ENCODE data around the gene CFAP46. TPM values are rescaled to one million over a fixed set of nuclear protein-coding genes. Genes with fewer than 3 reads are reported as not detected.

Gene CFAP46
- total and polyA plus RNA-seq, 2 experiments from 2014 or later, result 2.2 to 2.4 TPM

GRCh38 chr10:132765435-132765834 lies 176.9 kb downstream of the CFAP46 start:
- Histone ChIP-seq H3K27ac (no peak overlapping the region), H4K20me1 (ENCODE audit: insufficient read depth, poor library complexity, severe bottlenecking) (no peaks in the 10 kb centered on the region), H3K36me3 (replicated peaks; ENCODE audit: insufficient read depth, low read depth) (no peaks in the 10 kb centered on the region), H3K4me3 (no peak overlapping the region), H3K9me3 (ENCODE audit: low read depth) (no peaks in the 10 kb centered on the region), H3K79me2 (no peaks in the 10 kb centered on the region), H3K4me2 (no peak overlapping the region), H3K9me2 (replicated peaks; ENCODE audit: insufficient read depth) (no peaks in the 10 kb centered on the region), H2AFZ (no peak overlapping the region), H3K4me1 (ENCODE audit: insufficient read depth) (no peaks in the 10 kb centered on the region), H3K27me3 (no peaks in the 10 kb centered on the region)
- TF ChIP-seq EZH2phosphoT487 (IDR thresholded peaks at IDR 0.05; ENCODE audit: low read depth, severe bottlenecking, unreplicated experiment) (no peak), CTCF (IDR thresholded peaks at IDR 0.05; ENCODE audit: poor library complexity) (no peak), EZH2 (IDR thresholded peaks at IDR 0.05; ENCODE audit: borderline replicate concordance) (no peak)
- no peak for DNase-seq (ENCODE audit: low spot score)
- 84% methylated on average over 11 of the region's 11 CpGs for WGBS (ENCODE audit: low lambda C conversion rate, missing lambda C conversion rate)

- H3K4me3 ChIP-seq, result no peak overlapping the region
- no peaks in the 10 kb centered on the region for H3K27me3 ChIP-seq
- H3K9me3 ChIP-seq (ENCODE audit: low read depth), result no peaks in the 10 kb centered on the region
- no peaks in the 10 kb centered on the region for H3K36me3 ChIP-seq (replicated peaks; ENCODE audit: insufficient read depth, low read depth)
- H3K27ac ChIP-seq, result no peak overlapping the region
- TF ChIP-seq EZH2 (IDR thresholded peaks at IDR 0.05; ENCODE audit: borderline replicate concordance), result no peak
- no peak for TF ChIP-seq EZH2phosphoT487 (IDR thresholded peaks at IDR 0.05; ENCODE audit: low read depth, severe bottlenecking, unreplicated experiment)
- no peak for TF ChIP-seq CTCF (IDR thresholded peaks at IDR 0.05; ENCODE audit: poor library complexity)
- H3K79me2 ChIP-seq, result no peaks in the 10 kb centered on the region
- no peak overlapping the region for H3K4me2 ChIP-seq
- no peaks in the 10 kb centered on the region for H4K20me1 ChIP-seq (ENCODE audit: insufficient read depth, poor library complexity, severe bottlenecking)
- no peaks in the 10 kb centered on the region for H3K9me2 ChIP-seq (replicated peaks; ENCODE audit: insufficient read depth)
- H3K4me1 ChIP-seq (ENCODE audit: insufficient read depth), result no peaks in the 10 kb centered on the region
- H2AFZ ChIP-seq, result no peak overlapping the region
- no peak for DNase-seq (ENCODE audit: low spot score)
- 85% methylated on average over 11 of the region's 11 CpGs for WGBS (ENCODE audit: low lambda C conversion rate, missing lambda C conversion rate)
Measured at GRCh38 chr10:132764108-132764507, 178.3 kb downstream of the CFAP46 start.

- H3K27ac ChIP-seq, result no peak overlapping the region
- no peak overlapping the region for H2AFZ ChIP-seq
- H3K9me3 ChIP-seq (ENCODE audit: low read depth), result no peaks in the 10 kb centered on the region
- H3K4me1 ChIP-seq (ENCODE audit: insufficient read depth), result no peaks in the 10 kb centered on the region
- no peaks in the 10 kb centered on the region for H3K79me2 ChIP-seq
- H3K9me2 ChIP-seq (replicated peaks; ENCODE audit: insufficient read depth), result no peaks in the 10 kb centered on the region
- H4K20me1 ChIP-seq (ENCODE audit: insufficient read depth, poor library complexity, severe bottlenecking), result no peaks in the 10 kb centered on the region
- TF ChIP-seq EZH2phosphoT487 (IDR thresholded peaks at IDR 0.05; ENCODE audit: low read depth, severe bottlenecking, unreplicated experiment) (no peak), CTCF (IDR thresholded peaks at IDR 0.05; ENCODE audit: poor library complexity) (no peak), EZH2 (IDR thresholded peaks at IDR 0.05; ENCODE audit: borderline replicate concordance) (no peak)
- H3K27me3 ChIP-seq, result no peaks in the 10 kb centered on the region
- WGBS (ENCODE audit: low lambda C conversion rate, missing lambda C conversion rate), result 94% methylated on average over 5 of the region's 5 CpGs
- H3K4me2 ChIP-seq, result no peak overlapping the region
- DNase-seq (ENCODE audit: low spot score), result no peak
- no peaks in the 10 kb centered on the region for H3K36me3 ChIP-seq (replicated peaks; ENCODE audit: insufficient read depth, low read depth)
- no peak overlapping the region for H3K4me3 ChIP-seq
Measured at GRCh38 chr10:132763545-132763944, 178.8 kb downstream of the CFAP46 start.

GRCh38 chr10:132762267-132762666 lies 180.1 kb downstream of the CFAP46 start:
- Histone ChIP-seq H3K9me2 (replicated peaks; ENCODE audit: insufficient read depth) (no peaks in the 10 kb centered on the region), H3K4me3 (no peak overlapping the region), H3K79me2 (no peaks in the 10 kb centered on the region), H4K20me1 (ENCODE audit: insufficient read depth, poor library complexity, severe bottlenecking) (no peaks in the 10 kb centered on the region), H3K4me2 (no peak overlapping the region), H3K36me3 (replicated peaks; ENCODE audit: insufficient read depth, low read depth) (no peaks in the 10 kb centered on the region), H2AFZ (no peak overlapping the region), H3K27ac (no peak overlapping the region), H3K4me1 (ENCODE audit: insufficient read depth) (no peaks in the 10 kb centered on the region), H3K9me3 (ENCODE audit: low read depth) (no peaks in the 10 kb centered on the region), H3K27me3 (no peaks in the 10 kb centered on the region)
- no peak for DNase-seq (ENCODE audit: low spot score)
- 100% methylated on average over 6 of the region's 6 CpGs for WGBS (ENCODE audit: low lambda C conversion rate, missing lambda C conversion rate)
- TF ChIP-seq CTCF (IDR thresholded peaks at IDR 0.05; ENCODE audit: poor library complexity) (no peak), EZH2phosphoT487 (IDR thresholded peaks at IDR 0.05; ENCODE audit: low read depth, severe bottlenecking, unreplicated experiment) (no peak), EZH2 (IDR thresholded peaks at IDR 0.05; ENCODE audit: borderline replicate concordance) (no peak)

Data from hepatocyte (in vitro differentiated cells).